Stomach (tissue), 9 donors: ENCODE data around the gene SLC28A3. TPM values are rescaled to one million over a fixed set of nuclear protein-coding genes. Genes with fewer than 3 reads are reported as not detected.
A peak's percentile ranks its signal among the peaks of the same experiment; 100 is the strongest.

ENCODE experiments used
- DNase-seq, 2 donors: peaks; one replicate each; pipeline versions ENCODE4 v3.0.0 to v3.0.0-alpha.2; 2013 to 2019
- H3K27ac ChIP-seq, 5 donors: fragments of 200-600 bp in 4 of 5; sonication (generic) in 4 of 5; one replicate each; pipeline ENCODE4 v1.5.1; 2013 to 2019; ENCODE audit warnings: mild to moderate bottlenecking in 1 of 5, moderate library complexity in 1 of 5
- H3K27me3 ChIP-seq, 3 donors: fragments of 200-600 bp; sonication (generic); one replicate each; pipeline ENCODE4 v1.5.1; 2017 to 2019; ENCODE audit warnings: mixed run types in 1 of 3
- H3K36me3 ChIP-seq, 4 donors: fragments of 200-600 bp; sonication (generic); 1 replicate in 3 of 4; 2 replicates in 1 of 4; pipeline ENCODE4 v1.5.1; 2016 to 2019
- H3K4me1 ChIP-seq, 4 donors: fragments of 200-600 bp; sonication (generic); one replicate each; pipeline ENCODE4 v1.5.1; 2016 to 2019
- H3K4me3 ChIP-seq, 4 donors: fragments of 200-600 bp; sonication (generic) in 3 of 4; one replicate each; pipeline ENCODE4 v1.5.1; 2016 to 2019; ENCODE audit warnings: mild to moderate bottlenecking in 1 of 4
- H3K9me3 ChIP-seq, 4 donors: fragments of 200-600 bp; sonication (generic); one replicate each; pipeline ENCODE4 v1.5.1; 2016 to 2019
- CTCF ChIP-seq, 7 experiments: fragments of 450-650 bp in 4 of 7; fragments of 200-600 bp in 3 of 7; sonication (generic) in 3 of 7; IDR thresholded peaks; one replicate each; pipeline ENCODE4 v1.5.1; 2016 to 2019; ENCODE audit warnings: antibody characterized with exemption in 7 of 7, control low read depth in 2 of 7, mild to moderate bottlenecking in 1 of 7
- EP300 ChIP-seq: sonication (generic); formaldehyde crosslinking; IDR thresholded peaks from one replicate; pipeline ENCODE4 v1.6.1; 2017; ENCODE audit warnings: antibody characterized with exemption
- POLR2A ChIP-seq, 4 donors: fragments of 450-650 bp; IDR thresholded peaks; one replicate each; pipeline ENCODE4 v1.6.1; 2016; ENCODE audit warnings: antibody characterized with exemption in 4 of 4, control low read depth in 2 of 4, mild to moderate bottlenecking in 1 of 4, moderate library complexity in 1 of 4
- POLR2AphosphoS5 ChIP-seq, 3 donors: sonication (generic); formaldehyde crosslinking; IDR thresholded peaks; one replicate each; pipeline ENCODE4 v1.6.1; 2016; ENCODE audit warnings: antibody characterized with exemption in 3 of 3
- WGBS, 5 donors: extraction: QIAGEN DNeasy Blood & Tissue Kit in 3 of 5; methylation state at CpG; one replicate each; pipeline versions ENCODE4 v1.1.5 to v1.1.7; 2013 to 2018; 5-methylcytosine and 5-hydroxymethylcytosine counted together
- intact Hi-C: fragments of 100-400 bp; cut with DNase I; formaldehyde crosslinking; loops from one replicate; pipeline ENCODE4 v1.15.1; 2023; ENCODE audit warnings: low total_unique reads
- polyA plus RNA-seq, 3 donors: library from polyadenylated mRNA; stranded (reverse); fragments of 200-250 nt; gene quantifications; one replicate each; pipeline ENCODE4 v1.2.3, GENCODE V29; 2013
- total RNA-seq, 5 donors: library from RNA; depleted of rRNA; stranded (reverse); fragments of >200 nt; gene quantifications; one replicate each; pipeline versions ENCODE4 v1.1.0 to v1.2.3, GENCODE V29; 2014 to 2016
- donor health status: healthy with polysubstance abuse.
- donor health status: Bipolar disorder and iron deficiency.
- donor health status: healthy.

SLC28A3 gene
- total and polyA plus RNA-seq, 8 donors: 0.58 to 6.3 (median 1.3) TPM; not detected in 2

- Histone ChIP-seq H3K9me3 (no peaks in the 10 kb centered on the region), H3K36me3 (no peaks in the 10 kb centered on the region), H3K4me3 (no peak overlapping the region), H3K27me3 (no peaks in the 10 kb centered on the region), H3K4me1 (peaks cover 0 to 8% (median 3%) of the 10 kb centered on the region in 4 donors), H3K27ac (no peak overlapping the region)
- intact Hi-C loops: no loop called here
- WGBS, 5 donors: 72 to 86% (median 74%) methylated on average over 8 of the region's 8 CpGs
- TF ChIP-seq CTCF (IDR thresholded peaks at IDR 0.05) (no peak), POLR2A (IDR thresholded peaks at IDR 0.05) (no peak), EP300 (no peak), POLR2AphosphoS5 (IDR thresholded peaks at IDR 0.05) (no peak)
- DNase-seq: no peak
Observed at GRCh38 chr9:84337252-84337651, 3.3 kb downstream of the SLC28A3 start.

GRCh38 chr9:84331119-84331809 lies 9.3 kb downstream of the SLC28A3 start:
- no peaks in the 10 kb centered on the region for H3K27me3 ChIP-seq
- H3K36me3 ChIP-seq: no peaks in the 10 kb centered on the region
- H3K9me3 ChIP-seq: peaks cover 0 to 15% (median 8%) of the 10 kb centered on the region in 4 donors
- peaks cover 0 to 12% (median 2%) of the 10 kb centered on the region in 4 donors for H3K4me1 ChIP-seq
- peak in 1 of 2 donors; percentile 87 for DNase-seq
- intact Hi-C loops: no loop called here
- H3K27ac ChIP-seq: peak overlapping the region in 2 of 5 donors; percentile 59 to 61
- no peak overlapping the region for H3K4me3 ChIP-seq
- WGBS, 5 donors: 58 to 77% (median 72%) methylated on average over 5 of the region's 5 CpGs
- TF ChIP-seq POLR2A (IDR thresholded peaks at IDR 0.05): no peak
- TF ChIP-seq CTCF (IDR thresholded peaks at IDR 0.05): no peak
- peak in 1 of 3 donors; percentile 25 for TF ChIP-seq POLR2AphosphoS5 (IDR thresholded peaks at IDR 0.05)
- TF ChIP-seq EP300: no peak

GRCh38 chr9:84330246-84330645 lies 10.3 kb downstream of the SLC28A3 start:
- H3K4me1 ChIP-seq: peaks cover 0 to 13% (median 2%) of the 10 kb centered on the region in 4 donors
- no peak overlapping the region for H3K27ac ChIP-seq
- 92 to 100% (median 96%) methylated on average over 1 of the region's 1 CpG for WGBS, 5 donors
- no peak overlapping the region for H3K4me3 ChIP-seq
- TF ChIP-seq EP300: no peak
- no peak for TF ChIP-seq POLR2AphosphoS5 (IDR thresholded peaks at IDR 0.05)
- TF ChIP-seq CTCF (IDR thresholded peaks at IDR 0.05): no peak
- no peak for TF ChIP-seq POLR2A (IDR thresholded peaks at IDR 0.05)
- H3K27me3 ChIP-seq: no peaks in the 10 kb centered on the region
- no peak for DNase-seq
- H3K9me3 ChIP-seq: peaks cover 0 to 15% (median 8%) of the 10 kb centered on the region in 4 donors
- intact Hi-C loops: no loop called here
- no peaks in the 10 kb centered on the region for H3K36me3 ChIP-seq

- WGBS, 5 donors: 85 to 88% (median 87%) methylated on average over 3 of the region's 3 CpGs
- no peaks in the 10 kb centered on the region for H3K36me3 ChIP-seq
- H3K27ac ChIP-seq: no peak overlapping the region
- no peak for DNase-seq
- H3K27me3 ChIP-seq: no peaks in the 10 kb centered on the region
- H3K4me1 ChIP-seq: peaks cover 0 to 32% (median 11%) of the 10 kb centered on the region in 4 donors
- no peak for TF ChIP-seq POLR2A (IDR thresholded peaks at IDR 0.05)
- no peak for TF ChIP-seq CTCF (IDR thresholded peaks at IDR 0.05)
- no peak for TF ChIP-seq POLR2AphosphoS5 (IDR thresholded peaks at IDR 0.05)
- no peak for TF ChIP-seq EP300
- intact Hi-C loops: no loop called here
- H3K9me3 ChIP-seq: peaks cover 0 to 15% (median 8%) of the 10 kb centered on the region in 4 donors
- no peak overlapping the region for H3K4me3 ChIP-seq
Observed at GRCh38 chr9:84327184-84327583, 13.4 kb downstream of the SLC28A3 start.
